ENCODE data around the gene ERLEC1. TPM values are rescaled to one million over a fixed set of nuclear protein-coding genes. Genes with fewer than 3 reads are reported as not detected.
"Not testable (repeated sequence)": the region's sequence is repeated elsewhere in the genome, so short reads cannot be mapped to it uniquely, and the experiment has no call there.

Gene ERLEC1
- total RNA-seq, 1 donor from 2014 or later, result 44.9 TPM

DNA sequence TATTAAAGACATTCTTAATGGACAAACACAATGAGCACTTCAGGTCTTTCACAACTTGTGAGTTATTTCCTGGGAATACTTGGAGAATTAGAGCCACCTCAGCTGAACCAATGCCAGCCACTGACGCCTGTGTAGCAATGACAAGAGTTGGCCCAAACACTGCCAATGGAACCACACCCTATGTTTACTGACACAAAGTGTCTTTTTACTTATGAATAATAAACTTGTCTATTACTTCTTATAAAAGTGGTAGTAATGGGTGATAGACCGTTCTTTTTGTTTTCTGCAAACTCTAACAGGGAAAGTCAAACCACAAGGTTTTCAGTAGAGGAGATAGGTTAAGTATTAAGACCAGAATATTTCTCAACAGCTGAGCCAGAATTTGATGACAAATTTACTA, 31.7 kb upstream of the ERLEC1 start:
- Histone ChIP-seq H3K27me3 (ENCODE audit: control insufficient read depth in 3 of 3, insufficient read depth in 3 of 3, low read length in 3 of 3) (no peaks in the 10 kb centered on the region), H3K36me3 (ENCODE audit: control insufficient read depth in 3 of 3, insufficient read depth in 3 of 3, low read length in 3 of 3) (peaks cover 0 to 7% (median 6%) of the 10 kb centered on the region in 3 donors), H3K4me1 (ENCODE audit: control insufficient read depth in 3 of 3, insufficient read depth in 3 of 3, low read length in 3 of 3) (no peaks in the 10 kb centered on the region), H3K27ac (ENCODE audit: low read depth, low read length) (no peak overlapping the region), H3K4me3 (ENCODE audit: low read length in 3 of 3) (no peak overlapping the region), H3K9me3 (ENCODE audit: control insufficient read depth in 3 of 3, low read length in 3 of 3) (no peaks in the 10 kb centered on the region), H3K9ac (ENCODE audit: low read depth in 1 of 3, low read length in 3 of 3) (no peak overlapping the region)

DNA sequence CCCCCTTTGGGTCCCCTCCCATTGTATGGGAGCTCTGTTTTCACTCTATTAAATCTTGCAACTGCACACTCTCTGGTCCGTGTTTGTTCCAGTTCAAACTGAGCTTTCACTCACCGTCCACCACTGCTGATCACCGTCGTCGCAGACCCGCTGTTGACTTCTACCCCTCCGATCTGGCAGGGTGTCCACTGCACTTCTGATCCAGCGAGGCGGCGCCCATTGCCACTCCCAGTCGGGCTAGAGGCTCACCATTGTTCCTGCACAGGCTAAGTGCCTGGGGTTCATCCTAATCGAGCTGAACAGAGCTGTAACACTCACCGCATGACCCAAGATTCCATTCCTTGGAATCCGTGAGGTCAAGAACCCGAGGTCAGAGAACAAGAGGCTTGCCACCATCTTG, 30.2 kb upstream of the ERLEC1 start:
- Histone ChIP-seq H3K36me3 (ENCODE audit: control insufficient read depth in 3 of 3, insufficient read depth in 3 of 3, low read length in 3 of 3) (peaks cover 3 to 7% (median 6%) of the 10 kb centered on the region in 3 donors), H3K9ac (ENCODE audit: low read depth in 1 of 3, low read length in 3 of 3) (no peak overlapping the region), H3K9me3 (ENCODE audit: control insufficient read depth in 3 of 3, low read length in 3 of 3) (no peaks in the 10 kb centered on the region), H3K27me3 (ENCODE audit: control insufficient read depth in 3 of 3, insufficient read depth in 3 of 3, low read length in 3 of 3) (no peaks in the 10 kb centered on the region), H3K4me1 (ENCODE audit: control insufficient read depth in 3 of 3, insufficient read depth in 3 of 3, low read length in 3 of 3) (no peaks in the 10 kb centered on the region), H3K4me3 (ENCODE audit: low read length in 3 of 3) (no peak overlapping the region), H3K27ac (ENCODE audit: low read depth, low read length) (no peak overlapping the region)

DNA sequence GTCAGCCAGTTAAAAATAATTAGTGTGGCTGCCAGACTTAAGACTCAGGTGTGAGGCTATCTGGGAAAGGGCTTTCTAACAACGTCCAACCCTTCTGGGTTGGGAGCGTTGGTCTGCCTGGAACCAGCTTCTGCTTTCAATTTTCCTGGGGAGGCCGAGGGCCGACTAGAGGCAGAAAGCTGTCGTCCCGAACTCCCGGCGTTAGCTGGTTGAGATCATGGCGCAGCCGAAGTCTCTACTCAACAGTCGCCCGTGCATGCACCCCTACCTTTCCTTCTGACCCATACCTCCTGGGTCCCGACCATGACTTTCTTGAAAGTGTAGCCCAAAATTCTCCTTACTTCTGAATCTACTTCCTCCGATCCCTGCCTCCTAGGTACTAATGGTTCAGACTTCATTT, 29.6 kb upstream of the ERLEC1 start:
- H3K4me1 ChIP-seq (ENCODE audit: control insufficient read depth in 3 of 3, insufficient read depth in 3 of 3, low read length in 3 of 3); H3K9me3 ChIP-seq (ENCODE audit: control insufficient read depth in 3 of 3, low read length in 3 of 3); H3K27me3 ChIP-seq (ENCODE audit: control insufficient read depth in 3 of 3, insufficient read depth in 3 of 3, low read length in 3 of 3); H3K27ac ChIP-seq (ENCODE audit: low read depth, low read length); H3K4me3 ChIP-seq (ENCODE audit: low read length in 3 of 3); H3K9ac ChIP-seq (ENCODE audit: low read depth in 1 of 3, low read length in 3 of 3); H3K36me3 ChIP-seq (ENCODE audit: control insufficient read depth in 3 of 3, insufficient read depth in 3 of 3, low read length in 3 of 3): not testable (repeated sequence)

GRCh38 chr2:53765767-53766166, 21.1 kb upstream of the ERLEC1 start:
- H3K9me3 ChIP-seq (ENCODE audit: control insufficient read depth in 3 of 3, low read length in 3 of 3), result no peaks in the 10 kb centered on the region
- H3K4me1 ChIP-seq (ENCODE audit: control insufficient read depth in 3 of 3, insufficient read depth in 3 of 3, low read length in 3 of 3), result peaks cover 0 to 8% (median 4%) of the 10 kb centered on the region in 3 donors

DNA sequence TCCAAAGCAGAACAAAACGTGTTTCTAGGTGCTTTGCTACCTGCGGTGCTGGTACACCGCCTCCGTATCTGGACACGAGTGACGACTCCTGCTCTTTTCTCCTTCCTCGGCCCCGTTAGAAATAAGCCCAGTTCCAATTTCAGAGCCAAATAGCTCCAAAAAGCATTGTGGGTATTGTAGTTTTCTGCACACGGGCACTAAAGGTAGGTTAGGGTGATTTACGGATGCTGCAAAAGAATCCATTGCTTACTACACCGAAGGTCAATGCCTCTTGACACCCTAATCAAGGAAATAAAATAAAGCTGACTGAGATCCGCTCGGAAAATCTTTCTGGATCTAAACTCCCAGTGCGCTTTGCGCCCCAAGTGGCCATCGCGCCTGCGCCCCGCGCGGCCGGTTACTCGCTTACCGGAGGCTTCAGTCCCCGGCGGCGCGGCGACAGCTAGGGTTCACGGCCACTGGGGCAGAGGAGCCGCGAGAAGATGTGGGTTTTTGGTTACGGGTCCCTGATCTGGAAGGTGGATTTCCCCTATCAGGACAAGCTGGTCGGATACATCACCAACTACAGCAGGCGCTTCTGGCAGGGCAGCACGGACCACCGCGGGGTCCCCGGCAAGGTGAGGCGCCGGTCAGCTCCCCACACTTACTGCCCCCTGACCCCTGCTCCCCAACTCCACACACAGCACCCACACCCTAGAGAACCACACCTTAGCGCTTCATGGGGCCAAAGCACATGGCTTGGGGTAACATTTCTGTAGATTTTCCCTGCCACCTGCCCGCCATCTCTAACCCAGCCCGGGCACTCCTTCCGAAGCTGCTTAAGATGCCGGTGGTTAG, 19.2 kb upstream of the ERLEC1 start, which contains the start of gene CHAC2:
CHAC2 (plus strand) TSS at position 400 of the 837 bp plus-strand sequence; CDS start at position 483, 83 bp downstream.
- H3K27me3 ChIP-seq (ENCODE audit: control insufficient read depth in 3 of 3, insufficient read depth in 3 of 3, low read length in 3 of 3), result no peaks in the 10 kb centered on the region
- H3K9me3 ChIP-seq (ENCODE audit: control insufficient read depth in 3 of 3, low read length in 3 of 3), result no peaks in the 10 kb centered on the region
- peak within 1 kb of the TSS; percentile 87 to 98 (median 88) for H3K4me3 ChIP-seq (ENCODE audit: low read length in 3 of 3)
- peak within 1 kb of the TSS; percentile 78 for H3K27ac ChIP-seq (ENCODE audit: low read depth, low read length)
- peaks cover 0 to 8% (median 4%) of the 10 kb centered on the region in 3 donors for H3K4me1 ChIP-seq (ENCODE audit: control insufficient read depth in 3 of 3, insufficient read depth in 3 of 3, low read length in 3 of 3)
- H3K9ac ChIP-seq (ENCODE audit: low read depth in 1 of 3, low read length in 3 of 3), result peak within 1 kb of the TSS; percentile 77 to 97 (median 89)
- peaks cover 5 to 14% (median 5%) of the 10 kb centered on the region in 3 donors for H3K36me3 ChIP-seq (ENCODE audit: control insufficient read depth in 3 of 3, insufficient read depth in 3 of 3, low read length in 3 of 3)

More at GRCh38 chr2:53765767-53766166, 21.1 kb upstream of the ERLEC1 start:
- no peaks in the 10 kb centered on the region for H3K27me3 ChIP-seq (ENCODE audit: control insufficient read depth in 3 of 3, insufficient read depth in 3 of 3, low read length in 3 of 3)
- no peak overlapping the region for H3K9ac ChIP-seq (ENCODE audit: low read depth in 1 of 3, low read length in 3 of 3)
- H3K4me3 ChIP-seq (ENCODE audit: low read length in 3 of 3), result no peak overlapping the region
- peaks cover 5 to 14% (median 8%) of the 10 kb centered on the region in 3 donors for H3K36me3 ChIP-seq (ENCODE audit: control insufficient read depth in 3 of 3, insufficient read depth in 3 of 3, low read length in 3 of 3)
- no peak overlapping the region for H3K27ac ChIP-seq (ENCODE audit: low read depth, low read length)

DNA sequence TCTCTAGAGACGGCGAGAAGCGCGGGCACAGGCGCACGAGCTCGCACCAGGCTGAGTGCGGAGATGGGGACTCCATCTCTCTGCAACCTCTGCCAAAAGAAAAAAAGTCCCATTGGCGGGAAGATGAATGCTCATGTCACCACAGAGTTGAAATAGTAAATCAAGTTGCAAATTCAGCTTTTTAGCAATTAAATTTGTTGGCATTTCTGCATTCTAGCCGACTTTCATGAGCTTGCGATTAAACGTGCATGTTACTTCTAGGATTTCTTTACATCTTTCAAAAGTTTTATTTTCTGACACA, 18.7 kb upstream of the ERLEC1 start:
- Histone ChIP-seq H3K4me1 (ENCODE audit: control insufficient read depth in 3 of 3, insufficient read depth in 3 of 3, low read length in 3 of 3) (peaks cover 0 to 8% (median 4%) of the 10 kb centered on the region in 3 donors), H3K36me3 (ENCODE audit: control insufficient read depth in 3 of 3, insufficient read depth in 3 of 3, low read length in 3 of 3) (peaks cover 2 to 10% (median 2%) of the 10 kb centered on the region in 3 donors), H3K4me3 (ENCODE audit: low read length in 3 of 3) (peak overlapping the region; percentile 87 to 98 (median 88)), H3K27me3 (ENCODE audit: control insufficient read depth in 3 of 3, insufficient read depth in 3 of 3, low read length in 3 of 3) (no peaks in the 10 kb centered on the region), H3K9ac (ENCODE audit: low read depth in 1 of 3, low read length in 3 of 3) (peak overlapping the region; percentile 77 to 97 (median 89)), H3K9me3 (ENCODE audit: control insufficient read depth in 3 of 3, low read length in 3 of 3) (no peaks in the 10 kb centered on the region), H3K27ac (ENCODE audit: low read depth, low read length) (peak overlapping the region; percentile 78)

- no peak overlapping the region for H3K4me3 ChIP-seq (ENCODE audit: low read length in 3 of 3)
- no peak overlapping the region for H3K27ac ChIP-seq (ENCODE audit: low read depth, low read length)
- no peaks in the 10 kb centered on the region for H3K9me3 ChIP-seq (ENCODE audit: control insufficient read depth in 3 of 3, low read length in 3 of 3)
- peaks cover 0 to 8% (median 4%) of the 10 kb centered on the region in 3 donors for H3K4me1 ChIP-seq (ENCODE audit: control insufficient read depth in 3 of 3, insufficient read depth in 3 of 3, low read length in 3 of 3)
- no peak overlapping the region for H3K9ac ChIP-seq (ENCODE audit: low read depth in 1 of 3, low read length in 3 of 3)
- peaks cover 0 to 2% (median 0%) of the 10 kb centered on the region in 3 donors for H3K36me3 ChIP-seq (ENCODE audit: control insufficient read depth in 3 of 3, insufficient read depth in 3 of 3, low read length in 3 of 3)
- no peaks in the 10 kb centered on the region for H3K27me3 ChIP-seq (ENCODE audit: control insufficient read depth in 3 of 3, insufficient read depth in 3 of 3, low read length in 3 of 3)
Measured at GRCh38 chr2:53769318-53769945, 17.4 kb upstream of the ERLEC1 start.

DNA sequence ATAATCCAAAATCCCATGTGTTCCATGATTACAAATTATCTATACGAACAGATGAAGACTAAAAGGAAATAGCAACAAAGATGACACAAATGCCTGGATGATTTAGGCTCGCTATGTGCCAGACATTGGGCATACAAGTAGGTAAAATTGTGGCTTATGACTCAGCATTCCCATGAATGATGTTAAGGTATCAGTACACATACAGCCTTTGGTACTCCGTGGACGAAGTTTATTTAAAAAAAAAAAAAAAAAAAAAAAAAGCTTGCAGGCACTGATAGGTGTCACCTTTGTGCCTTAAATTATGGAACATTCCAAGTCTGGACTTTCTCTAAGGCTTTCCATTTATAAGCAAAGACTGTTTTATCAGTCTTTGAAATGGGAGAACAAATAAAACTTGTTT, 16.6 kb upstream of the ERLEC1 start:
- H3K4me3 ChIP-seq (ENCODE audit: low read length in 3 of 3), result no peak overlapping the region
- H3K36me3 ChIP-seq (ENCODE audit: control insufficient read depth in 3 of 3, insufficient read depth in 3 of 3, low read length in 3 of 3), result no peaks in the 10 kb centered on the region
- no peaks in the 10 kb centered on the region for H3K9me3 ChIP-seq (ENCODE audit: control insufficient read depth in 3 of 3, low read length in 3 of 3)
- H3K27me3 ChIP-seq (ENCODE audit: control insufficient read depth in 3 of 3, insufficient read depth in 3 of 3, low read length in 3 of 3), result no peaks in the 10 kb centered on the region
- peaks cover 0 to 8% (median 4%) of the 10 kb centered on the region in 3 donors for H3K4me1 ChIP-seq (ENCODE audit: control insufficient read depth in 3 of 3, insufficient read depth in 3 of 3, low read length in 3 of 3)
- H3K9ac ChIP-seq (ENCODE audit: low read depth in 1 of 3, low read length in 3 of 3), result no peak overlapping the region
- no peak overlapping the region for H3K27ac ChIP-seq (ENCODE audit: low read depth, low read length)

GRCh38 chr2:53777134-53777533, 9.7 kb upstream of the ERLEC1 start:
- peaks cover 0 to 2% (median 0%) of the 10 kb centered on the region in 3 donors for H3K4me1 ChIP-seq (ENCODE audit: control insufficient read depth in 3 of 3, insufficient read depth in 3 of 3, low read length in 3 of 3)
- H3K36me3 ChIP-seq (ENCODE audit: control insufficient read depth in 3 of 3, insufficient read depth in 3 of 3, low read length in 3 of 3), result peaks cover 0 to 3% (median 0%) of the 10 kb centered on the region in 3 donors
- H3K27me3 ChIP-seq (ENCODE audit: control insufficient read depth in 3 of 3, insufficient read depth in 3 of 3, low read length in 3 of 3), result no peaks in the 10 kb centered on the region
- H3K9ac ChIP-seq (ENCODE audit: low read depth in 1 of 3, low read length in 3 of 3), result no peak overlapping the region
- no peaks in the 10 kb centered on the region for H3K9me3 ChIP-seq (ENCODE audit: control insufficient read depth in 3 of 3, low read length in 3 of 3)
- no peak overlapping the region for H3K27ac ChIP-seq (ENCODE audit: low read depth, low read length)
- no peak overlapping the region for H3K4me3 ChIP-seq (ENCODE audit: low read length in 3 of 3)

All from skeletal muscle tissue (tissue), 4 donors.